ENCODE measurements around the gene RFX6.

Gene RFX6

GRCh38 chr6:116974526-116975316 is 97.7 kb downstream of the RFX6 start:
- no peak for DNase-seq

DNA sequence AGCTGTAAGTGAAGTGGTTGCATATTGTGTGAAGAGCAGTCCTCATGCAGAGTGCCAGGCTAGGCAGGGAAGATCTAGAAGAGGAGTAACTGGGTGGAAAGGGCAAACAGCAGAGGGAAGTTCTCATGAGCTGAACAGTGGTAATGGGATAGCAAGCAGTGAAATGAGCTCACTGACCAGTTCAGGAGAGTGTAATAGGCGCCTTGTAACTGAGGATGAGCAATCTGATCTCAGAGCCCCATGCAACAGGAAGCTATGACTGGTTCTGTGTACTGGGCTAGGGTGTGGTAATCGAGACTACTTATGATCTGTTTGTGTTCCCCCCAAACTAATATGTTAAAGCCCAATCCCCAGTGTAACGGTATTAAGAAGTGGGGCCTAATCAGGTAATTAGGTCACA is 98.6 kb downstream of the RFX6 start:
- no peak for DNase-seq

DNA sequence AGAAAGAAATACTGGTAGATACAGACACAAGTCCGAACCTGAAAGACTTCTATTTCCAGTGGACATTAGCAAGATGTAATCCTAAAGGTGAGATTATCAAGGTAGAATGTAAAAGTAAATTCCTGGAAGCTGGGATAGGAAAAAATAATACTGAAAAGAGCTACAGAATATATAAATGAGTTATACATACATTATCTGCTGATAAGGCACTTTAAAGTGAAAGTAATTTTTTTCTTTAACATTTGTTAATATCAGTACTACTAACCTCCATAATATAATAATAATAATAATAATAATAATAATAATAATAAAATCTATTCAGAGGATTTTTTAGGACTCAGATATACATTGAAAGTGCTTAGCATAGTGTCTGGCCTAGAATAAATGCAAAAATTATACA is 102.5 kb downstream of the RFX6 start:
- no peak for DNase-seq

All from NCI-H146 (cell line).